HG03039 (cell line): ENCODE results near the gene SP3.

ENCODE experiments used
- ATAC-seq: cut with Tn5 transposase; IDR thresholded peaks from one replicate; pipeline ENCODE4 v1.9.1; 2021; ENCODE audit warnings: mild to moderate bottlenecking, moderate library complexity; ENCODE audit not compliant: unreplicated experiment

The SP3 gene

GRCh38 chr2:173860566-173860965, 104.6 kb downstream of the SP3 start:
- no peak for ATAC-seq

DNA sequence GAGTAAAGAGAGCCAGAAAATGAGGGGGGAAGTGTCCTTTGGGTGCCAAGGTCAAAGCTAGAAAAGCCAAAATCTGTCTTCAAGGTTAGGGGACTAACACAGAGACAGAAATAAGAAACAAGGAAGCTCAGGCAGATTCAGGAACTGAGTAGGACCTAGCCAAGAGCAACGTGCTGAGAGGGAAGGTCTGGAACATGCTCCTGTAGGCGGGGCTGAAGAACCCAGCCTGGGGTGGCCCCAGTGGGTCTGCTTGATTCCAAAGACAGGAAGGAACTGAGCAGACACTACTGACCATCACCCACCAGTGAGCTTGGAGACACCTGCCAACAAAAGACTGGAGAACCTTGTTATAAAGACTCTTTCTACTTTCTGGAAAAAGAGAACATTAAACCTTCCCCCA, 105.1 kb downstream of the SP3 start:
- ATAC-seq, result no peak

DNA sequence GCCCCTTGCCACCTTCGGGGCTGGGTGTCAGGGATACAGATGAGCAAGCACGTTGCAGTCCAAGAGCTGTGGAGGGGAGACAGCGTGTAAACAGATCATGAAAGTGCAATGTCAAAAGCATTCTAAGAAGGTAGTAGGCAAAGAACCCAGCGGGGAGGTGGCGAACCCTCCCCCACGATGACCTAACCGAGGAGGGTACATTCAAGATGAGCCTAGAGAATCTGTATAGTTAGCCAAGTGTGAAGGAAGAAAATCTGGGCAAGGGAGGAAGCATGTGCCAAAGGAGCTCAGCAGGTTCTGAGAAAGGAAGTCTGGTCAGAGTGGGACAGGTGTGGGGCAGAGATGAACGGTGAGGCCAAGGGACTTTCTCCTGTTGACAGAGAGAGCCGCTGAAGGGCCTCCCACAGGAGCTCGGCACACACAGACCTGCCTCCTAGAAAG, 106.9 kb downstream of the SP3 start:
- no peak for ATAC-seq
